Transverse colon (tissue), 4 donors: ENCODE measurements around the gene DENND1A.

Experiments used
- EP300 ChIP-seq: sonication (generic); formaldehyde crosslinking; IDR thresholded peaks from one replicate; pipeline ENCODE4 v1.6.1; 2017; ENCODE audit warnings: antibody characterized with exemption, low read depth
- POLR2A ChIP-seq: fragments of 450-650 bp; IDR thresholded peaks from one replicate; pipeline ENCODE4 v1.6.1; 2016; ENCODE audit warnings: antibody characterized with exemption, mild to moderate bottlenecking, moderate library complexity
- POLR2AphosphoS5 ChIP-seq, 3 donors: sonication (generic); formaldehyde crosslinking; IDR thresholded peaks; one replicate each; pipeline ENCODE4 v1.6.1; 2016; ENCODE audit warnings: antibody characterized with exemption in 3 of 3
- TF ChIP-seq, protein P1 (sequence below), 5 experiments: fragments of 200-600 bp in 3 of 5; fragments of 450-650 bp in 2 of 5; sonication (generic) in 3 of 5; IDR thresholded peaks; 1 replicate in 2 of 5; 2 replicates in 3 of 5; pipeline ENCODE4 v1.5.1; 2016 to 2017; ENCODE audit warnings: antibody characterized with exemption in 5 of 5, inconsistent platforms in 3 of 5, mild to moderate bottlenecking in 2 of 5, moderate library complexity in 1 of 5

DNA sequence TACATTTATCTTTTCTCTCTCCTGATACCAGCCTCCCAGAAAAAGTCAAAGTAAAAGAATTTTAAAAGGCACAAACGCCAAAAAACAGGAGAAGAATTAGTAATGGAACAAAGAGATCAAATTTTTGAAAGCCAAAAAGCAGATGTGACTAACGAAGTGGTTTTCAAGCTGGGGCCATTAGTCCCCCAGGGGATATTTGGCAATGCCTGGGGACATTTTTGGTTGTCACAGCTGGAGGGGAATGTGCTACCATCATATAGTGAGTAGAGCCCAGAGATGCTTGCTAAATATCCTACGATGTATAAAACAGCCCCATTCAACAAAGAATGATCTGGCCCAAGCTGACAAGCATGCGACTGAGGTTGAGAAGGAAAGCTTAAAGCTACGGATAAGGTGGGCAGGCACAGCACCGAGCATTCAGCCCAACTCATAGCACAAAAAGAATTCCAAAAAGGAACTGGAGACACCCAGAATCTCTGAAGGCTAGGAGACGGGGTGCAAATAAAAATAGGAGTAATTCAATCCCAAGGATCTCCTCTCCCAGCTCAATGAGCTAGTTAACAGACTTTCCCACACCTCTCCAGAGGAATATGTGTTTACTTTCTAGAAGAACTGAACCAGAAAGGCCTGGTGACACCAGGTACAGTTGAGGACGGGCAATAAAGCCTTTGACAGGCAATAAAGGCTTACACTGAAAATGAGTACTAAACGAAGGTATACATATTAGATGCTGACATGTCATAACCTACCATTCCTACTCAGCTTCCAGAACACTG lies 269.0 kb downstream of the DENND1A start:
- TF ChIP-seq, protein P1, sequence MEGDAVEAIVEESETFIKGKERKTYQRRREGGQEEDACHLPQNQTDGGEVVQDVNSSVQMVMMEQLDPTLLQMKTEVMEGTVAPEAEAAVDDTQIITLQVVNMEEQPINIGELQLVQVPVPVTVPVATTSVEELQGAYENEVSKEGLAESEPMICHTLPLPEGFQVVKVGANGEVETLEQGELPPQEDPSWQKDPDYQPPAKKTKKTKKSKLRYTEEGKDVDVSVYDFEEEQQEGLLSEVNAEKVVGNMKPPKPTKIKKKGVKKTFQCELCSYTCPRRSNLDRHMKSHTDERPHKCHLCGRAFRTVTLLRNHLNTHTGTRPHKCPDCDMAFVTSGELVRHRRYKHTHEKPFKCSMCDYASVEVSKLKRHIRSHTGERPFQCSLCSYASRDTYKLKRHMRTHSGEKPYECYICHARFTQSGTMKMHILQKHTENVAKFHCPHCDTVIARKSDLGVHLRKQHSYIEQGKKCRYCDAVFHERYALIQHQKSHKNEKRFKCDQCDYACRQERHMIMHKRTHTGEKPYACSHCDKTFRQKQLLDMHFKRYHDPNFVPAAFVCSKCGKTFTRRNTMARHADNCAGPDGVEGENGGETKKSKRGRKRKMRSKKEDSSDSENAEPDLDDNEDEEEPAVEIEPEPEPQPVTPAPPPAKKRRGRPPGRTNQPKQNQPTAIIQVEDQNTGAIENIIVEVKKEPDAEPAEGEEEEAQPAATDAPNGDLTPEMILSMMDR (IDR thresholded peaks at IDR 0.05) = no peak
- TF ChIP-seq POLR2A (no peak), POLR2AphosphoS5 (IDR thresholded peaks at IDR 0.05) (no peak), EP300 (no peak)
